KOPT-K1 (cell line): ENCODE results near the gene AQR.
"Not testable (repeated sequence)": the region's sequence is repeated elsewhere in the genome, so short reads cannot be mapped to it uniquely, and the experiment has no call there.

Source experiments
- H3K27ac ChIP-seq: fragments of 200-600 bp; sonication (generic); 2 replicates; pipeline ENCODE4 v1.5.1; 2016; ENCODE audit warnings: antibody characterized with exemption, mild to moderate bottlenecking, low read depth, low read length; ENCODE audit not compliant: poor library complexity, severe bottlenecking
- H3K36me3 ChIP-seq: fragments of 200-600 bp; sonication (generic); 2 replicates; pipeline ENCODE4 v1.5.1; 2017; ENCODE audit warnings: antibody characterized with exemption, mild to moderate bottlenecking, low read length, moderate library complexity; ENCODE audit not compliant: insufficient read depth
- H3K9me3 ChIP-seq: fragments of 200-600 bp; sonication (generic); 2 replicates; pipeline ENCODE4 v1.5.1; 2017; ENCODE audit warnings: antibody characterized with exemption, low read length, mild to moderate bottlenecking; ENCODE audit not compliant: insufficient read depth, poor library complexity, severe bottlenecking

Gene AQR

GRCh38 chr15:34837246-34838016, 132.1 kb downstream of the AQR start:
- H3K36me3 ChIP-seq: no peaks in the 10 kb centered on the region
- H3K27ac ChIP-seq: no peak overlapping the region
- H3K9me3 ChIP-seq: peaks cover 9% of the 10 kb centered on the region

- H3K27ac ChIP-seq: no peak overlapping the region
- H3K36me3 ChIP-seq: no peaks in the 10 kb centered on the region
- H3K9me3 ChIP-seq: no peaks in the 10 kb centered on the region
Observed at GRCh38 chr15:34828145-34828911, 141.2 kb downstream of the AQR start.

GRCh38 chr15:34821831-34822230, 147.7 kb downstream of the AQR start:
- no peaks in the 10 kb centered on the region for H3K36me3 ChIP-seq
- no peaks in the 10 kb centered on the region for H3K9me3 ChIP-seq

GRCh38 chr15:34820110-34820509, 149.4 kb downstream of the AQR start:
- no peaks in the 10 kb centered on the region for H3K36me3 ChIP-seq
- no peaks in the 10 kb centered on the region for H3K9me3 ChIP-seq
- no peak overlapping the region for H3K27ac ChIP-seq

More at GRCh38 chr15:34821831-34822230, 147.7 kb downstream of the AQR start:
- H3K27ac ChIP-seq: no peak overlapping the region

GRCh38 chr15:34818526-34818925, 151.0 kb downstream of the AQR start:
- no peak overlapping the region for H3K27ac ChIP-seq
- no peaks in the 10 kb centered on the region for H3K36me3 ChIP-seq
- H3K9me3 ChIP-seq: no peaks in the 10 kb centered on the region

- H3K36me3 ChIP-seq: no peaks in the 10 kb centered on the region
- H3K9me3 ChIP-seq: no peaks in the 10 kb centered on the region
- no peak overlapping the region for H3K27ac ChIP-seq
Observed at GRCh38 chr15:34815836-34816235, 153.7 kb downstream of the AQR start.

GRCh38 chr15:34813446-34814190, 155.9 kb downstream of the AQR start:
- H3K27ac ChIP-seq: no peak overlapping the region
- H3K36me3 ChIP-seq: no peaks in the 10 kb centered on the region
- no peaks in the 10 kb centered on the region for H3K9me3 ChIP-seq

GRCh38 chr15:34812868-34813365, 156.6 kb downstream of the AQR start:
- H3K27ac ChIP-seq, H3K9me3 ChIP-seq, H3K36me3 ChIP-seq: not testable (repeated sequence)

GRCh38 chr15:34812369-34812768, 157.2 kb downstream of the AQR start:
- no peaks in the 10 kb centered on the region for H3K36me3 ChIP-seq
- H3K9me3 ChIP-seq: no peaks in the 10 kb centered on the region
- no peak overlapping the region for H3K27ac ChIP-seq

GRCh38 chr15:34810443-34811129, 159.0 kb downstream of the AQR start:
- no peaks in the 10 kb centered on the region for H3K36me3 ChIP-seq
- no peaks in the 10 kb centered on the region for H3K9me3 ChIP-seq
- no peak overlapping the region for H3K27ac ChIP-seq

- Histone ChIP-seq H3K9me3 (no peaks in the 10 kb centered on the region), H3K27ac (no peak overlapping the region), H3K36me3 (no peaks in the 10 kb centered on the region)
Observed at GRCh38 chr15:34809186-34809585, 160.4 kb downstream of the AQR start.

GRCh38 chr15:34808016-34808415, 161.5 kb downstream of the AQR start:
- Histone ChIP-seq H3K36me3 (no peaks in the 10 kb centered on the region), H3K27ac (no peak overlapping the region), H3K9me3 (no peaks in the 10 kb centered on the region)

GRCh38 chr15:34807241-34807640, 162.3 kb downstream of the AQR start:
- H3K36me3 ChIP-seq, H3K9me3 ChIP-seq, H3K27ac ChIP-seq: not testable (repeated sequence)

GRCh38 chr15:34804776-34805175, 164.8 kb downstream of the AQR start:
- no peak overlapping the region for H3K27ac ChIP-seq

GRCh38 chr15:34804113-34804512, 165.4 kb downstream of the AQR start:
- no peaks in the 10 kb centered on the region for H3K9me3 ChIP-seq
- H3K27ac ChIP-seq: no peak overlapping the region
- H3K36me3 ChIP-seq: no peaks in the 10 kb centered on the region

More at GRCh38 chr15:34804776-34805175, 164.8 kb downstream of the AQR start:
- Histone ChIP-seq H3K36me3 (no peaks in the 10 kb centered on the region), H3K9me3 (no peaks in the 10 kb centered on the region)
